Mucosa of descending colon (tissue), 3 donors: ENCODE data around the gene ARID1B. TPM values are rescaled to one million over a fixed set of nuclear protein-coding genes. Genes with fewer than 3 reads are reported as not detected.
A peak's percentile ranks its signal among the peaks of the same experiment; 100 is the strongest.

Source experiments
- ATAC-seq: fragments of 200-7000 bp; cut with Tn5 transposase; one replicate; pipeline ENCODE4 v1.9.1; 2020; ENCODE audit warnings: mild to moderate bottlenecking, moderate library complexity
- DNase-seq, 3 donors: peaks; one replicate each; pipeline ENCODE4 v3.0.0-alpha.2; 2020
- H3K36me3 ChIP-seq: fragments of 200-600 bp; one replicate; pipeline ENCODE4 v1.8.0; 2021; ENCODE audit warnings: low read depth, mild to moderate bottlenecking
- H3K4me1 ChIP-seq: fragments of 200-600 bp; one replicate; pipeline ENCODE4 v1.8.0; 2021; ENCODE audit warnings: low read depth, mild to moderate bottlenecking
- H3K4me3 ChIP-seq: fragments of 200-600 bp; one replicate; pipeline ENCODE4 v1.8.0; 2021; ENCODE audit warnings: mild to moderate bottlenecking
- H3K9me3 ChIP-seq: fragments of 200-600 bp; one replicate; pipeline ENCODE4 v1.8.0; 2021; ENCODE audit warnings: mild to moderate bottlenecking
- intact Hi-C, 2 donors: fragments of 100-400 bp; cut with DNase I in 1 of 2; cut with micrococcal nuclease in 1 of 2; formaldehyde crosslinking; loops; one replicate each; pipeline versions ENCODE4 v1.11.0 to v1.11.1; 2022; cut with DNase I, micrococcal nuclease
- total RNA-seq, 3 donors: library from RNA; stranded (reverse); fragmentation: NEBNext Ultra II Directional in 2 of 3; extraction: Animal tissue kit (Norgen Biotek cat#: 25700) in 2 of 3; gene quantifications; one replicate each; pipeline versions ENCODE4 v1.2.1 to v1.2.4, GENCODE V29; 2021 to 2023
- TF ChIP-seq, protein P1 (sequence below): fragments of 200-600 bp; IDR thresholded peaks from one replicate; pipeline ENCODE4 v1.8.0; 2022; ENCODE audit warnings: antibody characterized with exemption, mild to moderate bottlenecking
- donor health status: DM: no; HTN: no; CAD: no; lungs with moderate emphysema.
- donor health status: DM: no; HTN: no; CAD: no.
- donor health status: DM: no; HTN: yes; CAD: no.

The ARID1B gene
- total RNA-seq, 3 donors from 2014 or later: 71.8 to 102 (median 101) TPM

DNA sequence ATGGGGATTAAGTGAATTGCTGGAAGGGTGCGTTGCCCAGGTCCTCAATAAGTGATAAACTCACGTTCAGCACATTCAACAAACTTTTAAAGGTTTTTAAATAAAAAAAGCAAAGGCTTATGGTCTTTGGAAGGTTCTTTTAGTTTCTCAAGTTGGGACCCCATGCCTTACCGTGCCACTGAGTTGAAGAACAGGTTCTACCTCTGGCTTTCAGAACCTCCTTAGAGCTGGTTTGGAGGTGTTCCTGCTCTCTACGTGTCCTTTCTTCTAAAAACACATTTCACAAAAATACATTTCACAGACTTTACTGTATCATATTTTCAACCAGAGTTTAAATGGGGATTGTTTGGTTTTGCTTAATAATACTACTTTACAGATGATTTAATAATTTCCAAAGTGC, 29.0 kb downstream of the ARID1B start:
- ATAC-seq: no peak

DNA sequence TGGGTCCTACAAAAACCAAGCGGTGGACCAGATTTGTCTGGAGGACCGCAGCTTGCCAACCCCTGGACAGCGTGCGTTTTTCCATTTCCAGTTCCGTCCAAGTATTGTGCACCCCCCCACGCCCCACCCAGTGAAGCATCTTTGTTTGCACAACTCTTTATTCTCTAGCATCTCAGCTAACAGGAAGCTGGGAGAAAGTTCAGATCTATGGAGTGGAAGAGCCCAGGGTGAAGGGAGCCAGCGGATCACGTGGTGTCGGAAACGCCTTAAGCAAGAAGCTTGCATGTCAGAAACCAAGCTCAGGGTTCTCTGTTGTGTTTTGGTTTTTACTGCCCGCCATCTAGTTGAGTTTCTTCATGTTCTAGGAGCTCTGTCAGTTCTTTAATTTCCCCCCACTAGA, 29.9 kb downstream of the ARID1B start:
- Histone ChIP-seq H3K9me3 (no peaks in the 10 kb centered on the region), H3K36me3 (no peaks in the 10 kb centered on the region), H3K4me1 (no peaks in the 10 kb centered on the region), H3K4me3 (no peak overlapping the region)
- TF ChIP-seq, protein P1, sequence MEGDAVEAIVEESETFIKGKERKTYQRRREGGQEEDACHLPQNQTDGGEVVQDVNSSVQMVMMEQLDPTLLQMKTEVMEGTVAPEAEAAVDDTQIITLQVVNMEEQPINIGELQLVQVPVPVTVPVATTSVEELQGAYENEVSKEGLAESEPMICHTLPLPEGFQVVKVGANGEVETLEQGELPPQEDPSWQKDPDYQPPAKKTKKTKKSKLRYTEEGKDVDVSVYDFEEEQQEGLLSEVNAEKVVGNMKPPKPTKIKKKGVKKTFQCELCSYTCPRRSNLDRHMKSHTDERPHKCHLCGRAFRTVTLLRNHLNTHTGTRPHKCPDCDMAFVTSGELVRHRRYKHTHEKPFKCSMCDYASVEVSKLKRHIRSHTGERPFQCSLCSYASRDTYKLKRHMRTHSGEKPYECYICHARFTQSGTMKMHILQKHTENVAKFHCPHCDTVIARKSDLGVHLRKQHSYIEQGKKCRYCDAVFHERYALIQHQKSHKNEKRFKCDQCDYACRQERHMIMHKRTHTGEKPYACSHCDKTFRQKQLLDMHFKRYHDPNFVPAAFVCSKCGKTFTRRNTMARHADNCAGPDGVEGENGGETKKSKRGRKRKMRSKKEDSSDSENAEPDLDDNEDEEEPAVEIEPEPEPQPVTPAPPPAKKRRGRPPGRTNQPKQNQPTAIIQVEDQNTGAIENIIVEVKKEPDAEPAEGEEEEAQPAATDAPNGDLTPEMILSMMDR: no peak
- intact Hi-C loops: no loop called here
- ATAC-seq: no peak
- DNase-seq: no peak

More for the DNA sequence above, 29.0 kb downstream of the ARID1B start:
- Histone ChIP-seq H3K4me3 (no peak overlapping the region), H3K9me3 (no peaks in the 10 kb centered on the region), H3K36me3 (no peaks in the 10 kb centered on the region), H3K4me1 (no peaks in the 10 kb centered on the region)
- intact Hi-C loops: no loop called here
- DNase-seq: no peak
- TF ChIP-seq, protein P1: no peak

DNA sequence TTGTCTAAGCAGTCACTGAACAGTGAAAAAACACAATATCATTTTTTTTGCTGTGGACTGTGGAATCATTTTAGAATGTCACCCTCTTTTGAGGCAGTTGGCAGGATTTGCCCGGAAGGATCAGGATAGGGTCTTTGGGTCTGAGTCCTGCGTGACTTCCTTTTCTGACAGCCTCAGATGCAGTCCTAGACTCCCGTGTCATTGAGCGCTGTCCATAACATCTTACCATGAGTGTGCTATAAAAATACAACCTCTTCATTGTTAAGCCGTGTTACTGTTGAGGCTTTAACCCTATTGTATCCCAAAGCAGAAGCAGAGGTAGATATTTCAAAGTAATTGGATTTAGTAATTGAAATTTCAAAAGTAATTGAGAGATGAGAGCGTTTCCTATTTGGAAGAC, 30.6 kb downstream of the ARID1B start:
- no peaks in the 10 kb centered on the region for H3K4me1 ChIP-seq
- intact Hi-C loops: no loop called here
- H3K9me3 ChIP-seq: no peaks in the 10 kb centered on the region
- no peak overlapping the region for H3K4me3 ChIP-seq
- no peaks in the 10 kb centered on the region for H3K36me3 ChIP-seq
- no peak for DNase-seq
- TF ChIP-seq, protein P1: no peak
- ATAC-seq: no peak

DNA sequence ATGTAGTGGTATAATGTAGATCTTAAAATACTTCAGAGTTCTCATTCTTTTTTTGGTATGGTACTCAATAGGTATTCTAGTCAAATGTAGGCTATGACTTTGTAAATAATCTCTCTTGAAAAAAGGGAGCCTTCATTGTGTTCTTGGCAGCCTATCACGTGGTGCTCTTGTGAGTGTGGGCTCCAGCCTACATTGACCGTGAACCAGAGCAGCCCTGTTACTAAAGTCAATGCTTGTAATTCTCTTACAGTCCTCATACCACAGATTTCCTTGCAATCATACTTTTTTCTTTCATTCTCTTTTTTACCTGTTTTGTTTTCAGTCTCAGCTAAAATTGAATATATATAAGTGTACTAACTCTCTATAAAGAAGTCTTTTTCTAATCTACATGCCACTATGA, 31.1 kb downstream of the ARID1B start:
- no peaks in the 10 kb centered on the region for H3K9me3 ChIP-seq
- no peak overlapping the region for H3K4me3 ChIP-seq
- ATAC-seq: no peak
- no peak for DNase-seq
- TF ChIP-seq, protein P1: no peak
- H3K4me1 ChIP-seq: no peaks in the 10 kb centered on the region
- H3K36me3 ChIP-seq: no peaks in the 10 kb centered on the region
- intact Hi-C loops: no loop called here

DNA sequence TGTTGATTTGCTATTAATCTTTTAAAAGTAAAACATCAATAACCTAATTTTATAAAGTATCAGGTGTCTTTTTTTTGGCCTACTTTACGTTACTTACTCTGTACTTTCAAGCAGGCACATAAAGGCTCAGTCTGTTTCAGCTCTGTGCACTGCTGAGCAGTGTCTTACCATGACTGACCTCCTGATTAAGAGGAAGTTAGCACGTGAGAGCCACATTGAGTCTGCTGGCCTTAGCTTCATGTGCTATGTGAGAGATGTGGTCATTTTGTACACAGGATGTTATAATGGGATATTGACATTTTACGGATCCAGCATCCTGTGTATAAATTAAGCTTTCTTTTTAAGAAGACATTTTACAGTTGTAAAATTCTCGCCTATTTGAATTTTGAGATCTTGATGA, 31.9 kb downstream of the ARID1B start:
- peak in 1 of 3 donors; percentile 49 for DNase-seq
- Histone ChIP-seq H3K4me3 (no peak overlapping the region), H3K9me3 (no peaks in the 10 kb centered on the region), H3K4me1 (no peaks in the 10 kb centered on the region), H3K36me3 (no peaks in the 10 kb centered on the region)
- intact Hi-C loops: no loop called here
- peak; percentile 65 for ATAC-seq
- TF ChIP-seq, protein P1: no peak
